IPS-18c (cell line): ENCODE data around the gene CDADC1.
"Not testable (repeated sequence)": the region's sequence is repeated elsewhere in the genome, so short reads cannot be mapped to it uniquely, and the experiment has no call there.

Experiments used
- H3K4me3 ChIP-seq: 2 replicates; pipeline ENCODE4 v1.7.0; 2013; ENCODE audit warnings: low read depth, mild to moderate bottlenecking, low read length, moderate library complexity; ENCODE audit not compliant: insufficient read depth
- H3K9me3 ChIP-seq: one replicate; pipeline ENCODE4 v1.6.1; 2013; ENCODE audit warnings: mild to moderate bottlenecking, low read length, moderate library complexity; ENCODE audit not compliant: control insufficient read depth, insufficient read depth

The CDADC1 gene

DNA sequence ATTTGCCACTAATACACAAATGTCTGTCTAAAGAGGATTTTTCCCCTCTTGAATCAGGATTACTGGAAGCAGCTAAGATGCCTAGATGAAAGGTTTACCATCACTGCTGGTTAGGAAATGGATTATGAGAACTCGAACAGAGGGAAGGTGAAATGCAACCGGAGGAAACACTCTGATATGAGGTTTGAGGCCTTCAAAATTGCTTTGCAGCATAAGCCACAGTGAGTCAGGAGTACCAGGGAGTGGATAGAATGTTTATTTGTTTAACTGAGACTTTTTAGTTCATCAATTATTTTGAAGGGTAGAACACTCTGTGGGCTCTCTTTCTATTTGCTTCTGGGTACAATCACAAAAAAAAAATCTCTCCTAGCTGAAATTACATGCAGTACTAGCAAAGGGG lies 18.1 kb downstream of the CDADC1 start:
- H3K9me3 ChIP-seq = no peaks in the 10 kb centered on the region
- H3K4me3 ChIP-seq = no peak overlapping the region

DNA sequence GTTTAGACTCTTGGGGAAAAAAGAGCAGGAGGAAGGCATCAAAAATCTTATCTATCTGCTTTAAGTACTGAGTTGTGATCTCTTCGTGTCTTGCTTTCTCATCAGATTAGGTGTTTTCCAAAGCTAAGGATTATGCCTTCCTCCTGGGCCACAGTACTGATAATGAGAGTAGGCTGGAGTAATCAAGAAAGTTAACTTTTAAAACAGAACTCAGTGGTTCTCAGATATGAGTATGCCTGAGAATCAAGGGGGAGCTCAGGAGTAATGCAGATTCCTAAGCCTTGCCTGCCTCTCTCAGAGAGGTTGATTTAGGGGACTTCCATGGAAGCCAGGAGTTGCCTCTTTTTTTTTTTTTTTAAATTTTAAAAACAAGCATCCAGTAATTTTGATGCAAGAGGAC lies 23.5 kb downstream of the CDADC1 start:
- Histone ChIP-seq H3K4me3 (no peak overlapping the region), H3K9me3 (no peaks in the 10 kb centered on the region)

DNA sequence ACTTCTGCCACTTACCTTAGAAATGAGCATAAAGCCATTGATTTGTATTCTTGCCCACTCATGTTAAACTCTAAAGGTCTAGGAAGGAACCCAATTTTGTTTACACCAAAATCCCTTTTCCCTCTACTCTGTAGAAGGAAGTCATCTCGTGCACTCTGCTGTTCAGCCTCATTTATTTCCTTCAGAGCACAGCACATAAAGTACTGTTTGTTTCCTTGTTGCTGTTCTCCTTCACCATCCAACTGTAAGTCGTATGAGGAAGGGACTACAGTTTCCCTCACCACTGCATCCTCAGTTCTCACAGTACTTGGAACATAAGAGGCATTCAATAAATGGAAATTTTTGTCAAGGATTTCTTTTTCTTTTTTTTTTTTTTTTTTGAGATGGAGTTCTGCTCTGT lies 24.6 kb downstream of the CDADC1 start:
- H3K9me3 ChIP-seq = no peaks in the 10 kb centered on the region
- no peak overlapping the region for H3K4me3 ChIP-seq

DNA sequence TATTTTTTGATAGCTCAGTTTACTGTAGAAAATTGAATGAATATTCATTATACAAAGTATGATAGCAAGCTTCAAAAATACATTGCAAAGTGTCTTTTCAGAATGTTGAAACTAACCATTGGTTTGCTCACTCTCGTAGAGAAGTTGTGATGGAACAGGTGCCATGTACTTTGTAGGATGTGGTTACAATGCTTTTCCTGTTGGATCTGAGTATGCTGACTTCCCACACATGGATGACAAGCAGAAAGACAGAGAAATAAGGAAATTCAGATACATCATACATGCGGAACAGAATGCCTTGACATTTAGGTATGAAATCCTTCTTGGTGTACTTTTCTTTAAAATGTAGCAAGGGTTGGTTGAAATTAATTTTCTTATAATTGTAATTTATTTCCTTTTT lies 30.5 kb downstream of the CDADC1 start:
- no peak overlapping the region for H3K4me3 ChIP-seq
- no peaks in the 10 kb centered on the region for H3K9me3 ChIP-seq

DNA sequence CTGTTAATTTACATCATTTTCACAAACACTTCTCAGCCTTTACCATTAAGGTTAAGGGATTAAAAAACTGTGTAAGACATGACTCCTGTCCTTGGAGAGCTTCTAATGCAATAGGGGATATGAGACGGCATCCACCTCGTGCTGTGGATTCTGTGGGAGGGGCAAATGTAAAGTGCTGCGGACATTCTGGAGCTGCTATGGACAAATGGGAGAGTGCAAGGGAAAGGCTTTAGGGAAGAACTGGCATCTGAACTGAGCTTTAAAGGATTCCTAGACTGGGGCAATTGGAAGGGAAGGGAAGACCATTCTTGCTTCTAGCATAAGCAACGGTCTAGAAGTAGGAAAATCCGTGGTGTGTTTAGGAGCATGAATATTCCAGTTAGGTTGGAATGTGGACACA lies 31.4 kb downstream of the CDADC1 start:
- no peak overlapping the region for H3K4me3 ChIP-seq

DNA sequence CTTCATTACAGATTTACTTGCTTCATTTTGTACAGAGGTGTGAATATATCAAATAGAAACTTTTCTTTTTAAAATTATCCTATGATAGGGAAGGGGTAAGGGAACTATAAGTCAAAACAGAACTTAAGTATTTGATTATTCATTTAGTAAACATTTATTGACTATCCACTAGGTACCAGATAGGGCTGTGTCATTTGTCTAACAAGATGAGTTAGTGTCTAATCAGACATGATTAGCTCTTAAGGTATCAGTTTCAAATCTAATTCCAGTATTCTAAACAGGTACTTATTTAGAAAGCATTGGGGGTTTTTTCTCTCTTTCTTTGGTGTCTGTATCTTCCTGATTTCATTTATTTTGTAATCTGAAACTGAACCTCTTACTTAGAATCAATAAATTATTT lies 32.2 kb downstream of the CDADC1 start:
- H3K9me3 ChIP-seq = no peaks in the 10 kb centered on the region
- no peak overlapping the region for H3K4me3 ChIP-seq

More for the DNA sequence above, 31.4 kb downstream of the CDADC1 start:
- no peaks in the 10 kb centered on the region for H3K9me3 ChIP-seq

DNA sequence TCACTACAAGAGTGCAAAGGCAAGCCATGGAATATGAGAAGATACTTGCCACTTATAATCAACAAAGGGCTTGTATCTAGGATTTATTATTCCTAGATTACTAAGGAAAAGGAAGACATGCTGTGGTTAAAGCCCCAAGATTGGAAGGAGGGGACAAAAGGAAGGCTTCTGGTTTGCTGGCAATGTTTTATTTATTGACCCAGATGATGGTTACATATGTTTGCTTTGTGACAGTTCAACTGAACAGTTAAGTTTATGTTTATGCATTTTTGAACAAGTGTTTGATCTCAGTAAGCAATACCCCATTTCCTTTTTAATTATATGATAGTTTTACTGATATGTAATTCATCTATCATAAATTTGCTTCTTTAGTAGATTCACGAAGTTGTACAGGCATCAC lies 40.3 kb downstream of the CDADC1 start:
- H3K4me3 ChIP-seq = no peak overlapping the region
- no peaks in the 10 kb centered on the region for H3K9me3 ChIP-seq

DNA sequence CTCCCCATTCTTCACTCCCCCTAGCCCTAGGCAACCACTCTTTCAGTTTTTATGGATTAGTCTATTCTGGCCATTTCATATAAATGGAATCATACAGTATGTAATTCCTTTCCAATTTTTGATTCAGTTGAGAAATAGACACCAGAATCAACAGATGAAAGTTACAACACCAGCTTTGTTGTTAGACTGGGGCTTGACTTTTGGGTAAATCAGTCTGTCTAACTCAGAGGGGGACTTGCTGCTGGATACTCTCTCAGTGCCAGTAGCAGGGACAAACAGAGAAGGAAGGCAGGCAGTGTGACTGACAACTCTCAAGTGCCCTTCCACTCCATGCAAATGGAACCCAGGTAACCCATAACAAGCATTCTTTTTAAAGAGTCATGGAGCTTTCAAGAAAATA lies 40.7 kb downstream of the CDADC1 start:
- no peak overlapping the region for H3K4me3 ChIP-seq
- no peaks in the 10 kb centered on the region for H3K9me3 ChIP-seq

DNA sequence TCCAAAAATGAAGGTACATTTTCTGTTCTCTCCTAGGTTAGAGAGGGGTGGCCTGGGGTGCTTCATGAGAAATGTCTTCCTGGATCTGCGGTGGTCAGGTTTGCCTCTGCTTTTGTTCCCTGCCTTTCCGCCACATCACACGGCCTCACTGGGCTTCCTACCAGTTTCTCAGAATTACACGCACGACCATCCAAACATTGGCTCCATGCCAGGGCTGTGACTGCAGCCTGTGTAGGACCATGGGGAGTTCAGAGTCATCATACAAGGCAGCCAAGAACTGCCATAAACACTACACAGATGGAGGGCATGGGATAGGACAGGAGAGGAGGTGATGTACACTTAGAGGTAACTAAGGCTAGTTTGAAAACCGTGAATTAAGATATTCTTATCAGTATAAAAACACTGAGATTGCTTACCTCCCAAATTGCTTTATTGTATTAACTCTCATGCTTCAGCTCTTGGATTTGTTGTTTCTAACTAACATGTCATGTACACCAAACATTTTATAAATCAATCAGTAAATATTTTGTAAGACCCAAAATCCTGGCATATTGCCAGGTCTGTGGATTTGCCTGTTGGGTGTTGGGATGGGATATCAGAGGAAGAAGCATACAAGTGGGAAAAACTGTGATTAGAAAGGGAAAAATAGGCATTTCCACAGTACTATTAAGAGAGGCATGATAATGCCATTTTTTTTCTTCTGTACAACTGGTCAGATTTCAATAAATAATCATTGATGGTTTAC lies 45.2 kb downstream of the CDADC1 start:
- no peaks in the 10 kb centered on the region for H3K9me3 ChIP-seq
- no peak overlapping the region for H3K4me3 ChIP-seq

DNA sequence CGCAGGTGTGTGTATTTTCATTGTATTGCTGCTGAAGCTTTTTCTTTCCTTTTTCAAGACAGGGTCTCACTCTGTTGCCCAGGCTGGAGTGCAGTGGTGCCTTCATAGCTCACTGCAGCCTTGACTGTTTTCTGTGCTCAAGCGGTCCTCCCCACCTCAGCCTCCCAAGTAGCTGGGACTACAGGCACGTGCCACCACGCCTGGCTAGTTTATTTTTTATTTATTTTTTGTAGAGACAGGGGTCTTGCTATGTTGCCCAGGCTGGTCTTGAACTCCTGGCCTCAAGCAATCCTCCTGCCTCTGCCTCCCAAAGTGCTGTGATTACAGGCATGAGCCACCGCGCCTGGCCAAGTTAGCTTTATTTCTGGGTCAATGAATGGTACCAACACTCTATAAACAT lies 47.0 kb downstream of the CDADC1 start:
- H3K9me3 ChIP-seq, H3K4me3 ChIP-seq: not testable (repeated sequence)

DNA sequence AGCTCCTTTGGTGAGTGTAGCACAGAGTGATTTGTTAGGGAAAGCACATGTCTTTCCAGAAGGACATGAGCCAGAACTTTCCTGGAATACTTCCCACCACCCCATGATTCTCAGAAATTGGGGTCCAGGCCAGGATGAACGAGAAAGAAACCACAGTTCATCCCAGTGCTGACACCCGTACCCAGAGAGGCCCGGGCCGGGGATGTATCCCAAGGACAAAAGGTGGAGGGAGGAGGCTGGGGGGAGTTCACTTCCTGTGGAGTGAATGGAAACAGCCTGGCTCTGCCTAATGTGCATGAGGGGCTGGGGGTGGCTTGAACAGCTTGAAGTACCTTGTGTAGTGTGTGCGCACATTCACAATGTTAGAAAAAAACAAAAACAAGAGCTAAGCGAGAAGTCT lies 47.5 kb downstream of the CDADC1 start:
- H3K4me3 ChIP-seq = no peak overlapping the region
- H3K9me3 ChIP-seq = no peaks in the 10 kb centered on the region

DNA sequence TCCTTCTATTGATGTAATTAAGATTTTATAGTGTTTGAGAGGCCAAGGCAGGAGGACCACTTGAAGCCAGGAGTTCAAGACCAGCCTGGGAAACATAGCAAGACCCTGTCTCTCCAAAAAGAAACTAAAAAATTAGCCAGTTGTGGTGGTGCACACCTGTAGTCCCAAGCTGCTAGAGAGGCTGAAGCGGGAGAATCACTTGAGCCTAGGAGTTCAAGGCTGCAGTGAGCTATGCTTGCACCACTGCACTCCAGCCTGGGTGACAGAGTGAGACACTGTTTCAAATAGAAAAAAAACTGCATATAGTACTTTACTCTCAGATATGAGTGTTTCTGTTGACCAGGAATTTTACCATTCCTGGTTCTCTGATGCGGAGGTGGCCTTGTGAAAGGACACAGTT lies 48.9 kb downstream of the CDADC1 start:
- H3K9me3 ChIP-seq = no peaks in the 10 kb centered on the region

DNA sequence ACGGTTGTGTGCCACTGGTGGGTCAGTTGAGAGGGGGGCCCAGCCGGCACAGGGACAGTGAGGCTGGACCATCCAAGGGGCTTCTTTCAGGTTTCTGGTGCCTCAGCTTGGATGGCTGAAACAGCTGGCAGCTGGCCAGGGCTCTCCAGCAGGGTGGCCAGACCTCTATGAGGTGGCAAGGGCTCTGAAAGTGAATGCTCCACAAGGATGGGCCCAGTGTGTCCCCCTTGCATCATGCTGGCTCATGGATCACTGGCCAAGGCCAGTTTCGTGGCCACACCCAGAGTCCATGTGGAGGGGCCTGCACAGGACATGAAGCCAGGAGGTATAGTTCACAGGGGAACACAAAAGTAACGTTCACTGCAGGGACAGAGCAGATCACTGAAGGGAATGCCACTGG lies 49.6 kb downstream of the CDADC1 start:
- Histone ChIP-seq H3K4me3 (no peak overlapping the region), H3K9me3 (no peaks in the 10 kb centered on the region)

More for the DNA sequence above, 48.9 kb downstream of the CDADC1 start:
- H3K4me3 ChIP-seq = no peak overlapping the region

DNA sequence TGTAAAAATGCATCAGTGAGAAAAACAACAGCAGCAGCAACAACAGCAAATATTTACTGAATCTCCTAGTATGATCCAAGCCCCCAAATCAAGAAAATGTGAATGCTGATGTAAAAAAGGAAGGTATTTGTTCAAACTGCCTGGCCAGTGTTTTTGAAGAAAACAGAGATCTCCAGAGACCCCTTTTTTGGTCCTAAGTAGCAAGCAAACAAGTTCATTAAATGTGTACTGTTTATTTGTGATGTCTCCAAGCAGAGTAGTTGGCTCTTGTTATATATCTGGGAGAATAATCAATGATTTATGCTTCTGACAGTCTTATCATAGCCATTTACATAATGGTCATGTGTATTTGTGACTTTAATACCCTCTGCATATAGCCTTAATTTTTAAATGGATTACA lies 50.7 kb downstream of the CDADC1 start:
- Histone ChIP-seq H3K9me3 (no peaks in the 10 kb centered on the region), H3K4me3 (no peak overlapping the region)

DNA sequence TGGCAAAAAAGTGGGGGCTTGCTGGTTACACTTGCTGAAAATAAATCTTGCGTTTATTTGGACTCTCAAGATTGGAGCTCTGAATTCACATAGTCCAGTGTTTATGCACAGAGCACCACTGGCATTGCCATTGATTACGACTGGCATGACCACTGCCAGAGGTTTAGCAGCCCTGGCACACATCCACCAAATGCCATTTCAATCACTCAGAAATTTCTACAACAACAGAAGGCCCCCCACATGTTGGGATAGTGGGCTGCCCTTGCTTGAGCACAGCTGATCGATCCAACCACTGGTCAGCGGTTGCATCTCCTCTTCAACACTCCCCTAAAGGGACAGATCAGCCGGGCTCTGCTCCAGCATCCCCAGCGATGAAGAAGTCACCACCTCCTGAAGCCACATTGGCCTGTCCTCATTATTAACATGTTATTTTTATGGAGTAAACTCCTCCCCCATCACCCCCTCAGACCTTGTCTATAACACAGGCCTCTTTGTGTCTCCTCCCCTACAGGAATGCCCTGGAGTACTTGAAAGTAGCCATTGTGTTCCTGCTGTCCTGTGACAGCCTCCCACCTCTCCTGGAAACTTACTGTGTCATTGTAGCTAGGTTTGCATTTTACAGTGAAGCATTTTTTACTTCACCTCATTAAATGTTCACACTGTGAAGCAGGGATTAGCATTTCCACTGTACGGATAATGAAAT lies 51.3 kb downstream of the CDADC1 start:
- Histone ChIP-seq H3K4me3 (no peak overlapping the region), H3K9me3 (no peaks in the 10 kb centered on the region)

DNA sequence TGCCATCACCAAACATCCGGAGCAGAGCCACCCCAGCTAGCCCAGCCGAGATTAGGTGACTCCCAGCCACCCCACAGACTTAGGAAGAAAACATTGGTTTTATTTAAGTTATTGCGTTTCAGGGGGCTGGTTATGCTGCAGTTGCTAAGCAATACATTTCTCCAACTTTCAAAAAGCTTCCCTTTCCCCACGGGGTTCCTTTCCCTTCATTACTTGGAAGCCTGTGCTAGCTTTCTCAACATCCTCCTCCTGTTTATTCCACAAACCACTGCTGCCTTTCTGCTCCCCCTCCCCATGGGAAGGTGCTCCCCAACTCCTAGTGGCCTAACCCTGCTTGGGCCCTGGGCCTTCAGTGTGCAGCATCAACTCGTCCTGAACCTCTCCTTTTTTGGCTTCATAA lies 52.6 kb downstream of the CDADC1 start:
- Histone ChIP-seq H3K4me3 (no peak overlapping the region), H3K9me3 (no peaks in the 10 kb centered on the region)

DNA sequence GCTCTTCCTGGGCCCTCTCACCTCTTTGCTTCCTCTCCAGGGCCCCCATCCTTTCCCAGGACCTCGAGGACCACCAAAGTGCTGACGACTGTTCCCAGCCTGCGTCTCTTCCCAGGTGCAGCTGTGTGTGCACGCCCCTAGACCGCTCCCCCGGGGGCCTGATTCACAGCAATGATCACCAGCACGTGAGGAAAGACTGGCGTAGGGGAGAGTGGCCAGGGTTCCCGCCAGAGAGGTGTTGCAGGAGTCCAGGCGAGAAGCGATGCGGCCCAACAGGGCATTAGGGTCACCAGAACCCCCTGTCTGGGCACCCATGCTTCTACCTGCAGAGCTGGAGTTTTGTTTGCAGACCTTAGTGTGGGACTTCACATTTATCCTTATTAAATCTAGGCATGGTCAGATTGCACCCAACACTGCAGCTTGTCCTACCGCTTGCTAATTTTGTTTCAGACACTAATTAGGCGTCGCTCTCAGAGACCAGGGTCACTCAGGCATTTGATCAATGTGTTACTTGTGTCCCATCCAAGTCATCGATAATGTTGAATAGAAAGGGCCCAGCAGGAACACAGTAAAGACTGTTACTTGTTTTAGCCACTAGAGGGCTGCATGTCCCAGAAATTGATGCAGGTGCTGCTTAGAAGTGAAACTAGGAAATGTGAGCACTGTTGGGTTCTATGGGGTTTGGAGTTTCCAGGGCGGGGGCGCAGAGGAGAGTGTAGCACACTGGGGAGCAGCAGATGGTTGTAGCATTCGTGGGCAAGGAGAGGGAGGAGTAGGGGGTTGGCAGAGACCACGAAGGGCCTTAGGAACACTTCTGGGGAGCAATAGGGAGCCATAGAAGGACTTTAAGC lies 53.2 kb downstream of the CDADC1 start:
- Histone ChIP-seq H3K9me3 (no peaks in the 10 kb centered on the region), H3K4me3 (no peak overlapping the region)

DNA sequence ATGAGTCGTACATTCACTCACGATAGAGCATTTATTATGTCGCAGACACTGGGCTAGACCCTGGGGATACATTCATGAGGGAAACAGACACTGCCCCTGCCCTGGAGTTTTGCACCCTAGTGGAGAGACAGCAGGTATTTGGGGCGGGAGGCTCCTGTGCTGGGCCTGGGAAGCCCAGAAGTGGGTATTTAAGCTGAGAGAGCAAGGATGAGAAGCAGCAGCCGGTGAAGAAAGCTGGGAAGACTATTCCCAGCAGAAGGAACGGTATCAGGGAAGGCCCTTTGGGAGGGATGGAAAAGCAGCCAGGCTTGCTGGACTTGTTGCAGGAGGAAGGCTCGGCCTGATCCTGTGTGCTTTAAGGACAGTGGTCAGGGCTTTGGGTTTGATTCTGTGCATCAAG lies 54.5 kb downstream of the CDADC1 start:
- Histone ChIP-seq H3K9me3 (no peaks in the 10 kb centered on the region), H3K4me3 (no peak overlapping the region)
